A549 (cell line): Measurements from ENCODE around the gene ZBTB25. TPM values are rescaled to one million over a fixed set of nuclear protein-coding genes. Genes with fewer than 3 reads are reported as not detected.

Source experiments
- ATAC-seq, 2 experiments: fragments of 200-7000 bp in 1 of 2; fragments of >200 bp in 1 of 2; cut with Nextera tagmentation in 1 of 2; cut with Tn5 transposase in 1 of 2; 3 replicates each; pipeline versions ENCODE4 v1.8.0 to v1.9.1; 2018 to 2020; ENCODE audit warnings: mild to moderate bottlenecking in 1 of 2, moderate library complexity in 1 of 2
- CTCF ChIA-PET: fragments of 300-600 bp; sonication (Branson Sonifier 250); formaldehyde crosslinking; extraction: SDS; loops from one replicate; lab custom pipeline; 2021; ENCODE audit warnings: antibody characterized with exemption, inconsistent platforms; lab: Yijun Ruan, JAX
- POLR2A ChIA-PET: fragments of 350-600 bp; formaldehyde crosslinking; extraction: SDS; loops from one replicate; lab custom pipeline; 2021; ENCODE audit warnings: antibody characterized with exemption, inconsistent platforms; lab: Yijun Ruan, JAX
- DNase-seq, 2 experiments: peaks; one replicate each; pipeline versions ENCODE4 v3.0.0 to v3.0.0-alpha.2; 2011 to 2016; ENCODE audit warnings: low read depth in 1 of 2, low spot score in 1 of 2
- FAIRE-seq: peaks from 2 replicates; lab custom pipeline; 2011; peaks lifted over from hg19 to GRCh38; lab: Jason Lieb, UNC
- H3K27ac ChIP-seq, 2 experiments: fragments of >200 bp; sonication (Bioruptor Twin); formaldehyde crosslinking; 3 replicates each; pipeline ENCODE4 v1.5.1; 2016 to 2017
- H3K4me1 ChIP-seq: fragments of >200 bp; sonication (Bioruptor Twin); formaldehyde crosslinking; 3 replicates; pipeline ENCODE4 v1.6.1; 2016
- H3K4me2 ChIP-seq: fragments of >200 bp; sonication (Bioruptor Twin); formaldehyde crosslinking; 3 replicates; pipeline ENCODE4 v1.6.1; 2016
- H3K4me3 ChIP-seq: fragments of >200 bp; sonication (Bioruptor Twin); formaldehyde crosslinking; 3 replicates; pipeline ENCODE4 v1.5.1; 2016
- H3K9me3 ChIP-seq: fragments of >200 bp; sonication (Bioruptor Twin); formaldehyde crosslinking; 3 replicates; pipeline ENCODE4 v1.6.1; 2016
- BHLHE40 ChIP-seq: IDR thresholded peaks from 2 replicates; pipeline ENCODE4 v1.6.1; 2012; ENCODE audit warnings: low read depth, low read length, inconsistent platforms
- CEBPB ChIP-seq, 2 experiments: fragments of >200 bp in 1 of 2; sonication (Bioruptor Twin) in 1 of 2; formaldehyde crosslinking in 1 of 2; IDR thresholded peaks; 2 replicates each; pipeline ENCODE4 v1.6.1; 2012 to 2016
- CHD2 ChIP-seq: fragments of 150-350 bp; IDR thresholded peaks from 2 replicates; pipeline ENCODE4 v1.6.1; 2014; ENCODE audit warnings: low read length; ENCODE audit not compliant: partially characterized antibody
- E2F6 ChIP-seq: IDR thresholded peaks from 2 replicates; pipeline ENCODE4 v1.6.1; 2012; ENCODE audit warnings: low read depth, borderline replicate concordance
- EHF ChIP-seq: fragments of 250-450 bp; sonication (Bioruptor Pico); IDR thresholded peaks from 2 replicates; pipeline ENCODE4 v1.5.0; 2020; ENCODE audit warnings: mild to moderate bottlenecking
- FOSL2 ChIP-seq, 2 experiments: fragments of 450-650 bp in 1 of 2; fragments of >200 bp in 1 of 2; sonication (Bioruptor Twin) in 1 of 2; formaldehyde crosslinking; IDR thresholded peaks; 2 replicates each; pipeline versions ENCODE4 v1.5.0 to v1.6.1; 2016 to 2020; ENCODE audit warnings: mild to moderate bottlenecking in 1 of 2, moderate library complexity in 1 of 2
- GATA3 ChIP-seq: IDR thresholded peaks from 2 replicates; pipeline ENCODE4 v1.6.1; 2012; ENCODE audit warnings: borderline replicate concordance
- HES2 ChIP-seq: fragments of >200 bp; sonication (Bioruptor Twin); formaldehyde crosslinking; IDR thresholded peaks from 2 replicates; pipeline ENCODE4 v1.6.1; 2016
- HMGXB4 ChIP-seq: fragments of 250-450 bp; sonication (Bioruptor Pico); IDR thresholded peaks from 2 replicates; pipeline ENCODE4 v1.5.0; 2021; ENCODE audit warnings: mild to moderate bottlenecking, moderate library complexity, borderline replicate concordance
- HOXB5 ChIP-seq: fragments of 250-450 bp; sonication (Bioruptor Pico); IDR thresholded peaks from 2 replicates; pipeline ENCODE4 v1.5.0; 2020; ENCODE audit warnings: mild to moderate bottlenecking, moderate library complexity
- PHF8 ChIP-seq: fragments of 200-600 bp; sonication (generic); IDR thresholded peaks from 2 replicates; pipeline ENCODE4 v1.6.1; 2016; ENCODE audit warnings: low read depth, mild to moderate bottlenecking, antibody characterized with exemption, moderate library complexity, borderline replicate concordance
- RCOR1 ChIP-seq: fragments of 150-350 bp; IDR thresholded peaks from 2 replicates; pipeline ENCODE4 v1.6.1; 2014; ENCODE audit warnings: antibody characterized with exemption, low read length, low read depth
- WGBS: methylation state at CpG from one replicate; pipeline ENCODE4 v1.1.6; 2017; ENCODE audit errors: missing lambda C conversion rate; 5-methylcytosine and 5-hydroxymethylcytosine counted together
- polyA plus RNA-seq, 4 experiments: library from polyadenylated mRNA; depleted of rRNA in 3 of 4; stranded (reverse); fragments of >200 nt; fragmentation: RNase III in 1 of 4; extraction: RNeasy Plus Mini Kit Qiagen cat#74134 plus additional on column Dnase treatment in 1 of 4; gene quantifications; 2 replicates in 3 of 4; 3 replicates in 1 of 4; pipeline ENCODE4 v1.2.3, GENCODE V29; 2011 to 2017
- TF ChIP-seq, protein P1 (sequence below): IDR thresholded peaks from 2 replicates; pipeline ENCODE4 v1.6.1; 2012
- TF ChIP-seq, protein P2 (sequence below): fragments of >200 bp; sonication (Bioruptor Twin); formaldehyde crosslinking; IDR thresholded peaks from 3 replicates; pipeline ENCODE4 v1.6.1; 2016
- TF ChIP-seq, protein P3 (sequence below): fragments of 200-600 bp; sonication (generic); IDR thresholded peaks from 2 replicates; pipeline ENCODE4 v1.6.1; 2016; ENCODE audit warnings: antibody characterized with exemption, mild to moderate bottlenecking, moderate library complexity

ZBTB25 gene
- polyA plus RNA-seq, 2 of the 4 experiments (the other 2 are of a cell fraction), result 5.4 to 15.0 TPM

DNA sequence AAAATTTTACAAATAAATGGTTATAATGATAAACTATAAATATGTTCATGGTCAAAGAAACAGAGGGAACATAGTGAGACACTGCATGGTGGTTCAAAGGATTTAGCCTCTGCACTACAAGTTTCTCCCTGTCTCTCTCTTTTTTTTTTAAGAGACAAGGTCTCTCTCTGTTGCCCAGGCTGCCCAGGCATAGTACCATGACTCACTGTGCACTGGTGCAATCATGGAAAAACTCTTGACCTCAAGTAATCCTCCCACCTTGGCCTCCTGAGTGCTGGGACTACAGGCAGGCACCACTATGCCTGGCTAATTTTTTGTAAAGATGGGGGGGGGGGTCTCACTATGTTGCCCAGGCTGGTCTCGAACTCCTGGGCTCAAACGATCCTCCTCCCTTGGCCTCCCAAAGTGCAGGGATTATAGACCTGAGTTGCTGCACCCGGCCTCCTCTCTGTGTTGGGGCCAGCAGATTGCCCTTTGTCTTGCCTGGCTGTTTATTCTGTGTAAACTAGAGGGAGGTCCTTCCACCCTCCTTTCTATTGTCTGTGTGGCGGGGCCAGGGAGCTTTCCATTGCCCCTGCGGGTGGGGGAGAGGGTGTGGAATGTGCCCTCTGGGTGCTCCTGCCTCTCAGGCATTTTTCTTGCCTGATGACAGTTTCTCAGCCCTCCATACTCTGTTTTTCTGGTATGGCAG, 93.4 kb downstream of the ZBTB25 start:
- H3K4me3 ChIP-seq, result no peak overlapping the region
- peak overlapping the region; percentile 47 to 83 for H3K27ac ChIP-seq
- H3K4me2 ChIP-seq, result peak overlapping the region; percentile 38
- no peaks in the 10 kb centered on the region for H3K9me3 ChIP-seq
- peaks cover 28% of the 10 kb centered on the region for H3K4me1 ChIP-seq
- peak; percentile 89 to 92 for ATAC-seq
- WGBS, result 20% methylated on average over 5 of the region's 5 CpGs
- ChIA-PET POLR2A (no interaction called here), CTCF (interaction anchor here (0.6 to 1.1 kb wide), 2 partner anchors 20 to 795 kb away, joined by 3 to 4 read pairs; no protein-coding TSS in a partner anchor)
- peak in 1 of 2 experiments; percentile 72 for DNase-seq
- FAIRE-seq, result no peak
- TF ChIP-seq PHF8 (no peak), FOSL2 (IDR thresholded peaks at IDR 0.05) (no peak), FOSL2 (CRISPR knock-in tag; IDR thresholded peaks at IDR 0.05) (peak; percentile 70), RCOR1 (no peak), HOXB5 (CRISPR knock-in tag) (no peak), CEBPB (IDR thresholded peaks at IDR 0.05) (peak in 1 of 2 experiments; percentile 39; a peak in 1 of 4 replicates)
- TF ChIP-seq, protein P1, sequence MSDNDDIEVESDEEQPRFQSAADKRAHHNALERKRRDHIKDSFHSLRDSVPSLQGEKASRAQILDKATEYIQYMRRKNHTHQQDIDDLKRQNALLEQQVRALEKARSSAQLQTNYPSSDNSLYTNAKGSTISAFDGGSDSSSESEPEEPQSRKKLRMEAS, result no peak

DNA sequence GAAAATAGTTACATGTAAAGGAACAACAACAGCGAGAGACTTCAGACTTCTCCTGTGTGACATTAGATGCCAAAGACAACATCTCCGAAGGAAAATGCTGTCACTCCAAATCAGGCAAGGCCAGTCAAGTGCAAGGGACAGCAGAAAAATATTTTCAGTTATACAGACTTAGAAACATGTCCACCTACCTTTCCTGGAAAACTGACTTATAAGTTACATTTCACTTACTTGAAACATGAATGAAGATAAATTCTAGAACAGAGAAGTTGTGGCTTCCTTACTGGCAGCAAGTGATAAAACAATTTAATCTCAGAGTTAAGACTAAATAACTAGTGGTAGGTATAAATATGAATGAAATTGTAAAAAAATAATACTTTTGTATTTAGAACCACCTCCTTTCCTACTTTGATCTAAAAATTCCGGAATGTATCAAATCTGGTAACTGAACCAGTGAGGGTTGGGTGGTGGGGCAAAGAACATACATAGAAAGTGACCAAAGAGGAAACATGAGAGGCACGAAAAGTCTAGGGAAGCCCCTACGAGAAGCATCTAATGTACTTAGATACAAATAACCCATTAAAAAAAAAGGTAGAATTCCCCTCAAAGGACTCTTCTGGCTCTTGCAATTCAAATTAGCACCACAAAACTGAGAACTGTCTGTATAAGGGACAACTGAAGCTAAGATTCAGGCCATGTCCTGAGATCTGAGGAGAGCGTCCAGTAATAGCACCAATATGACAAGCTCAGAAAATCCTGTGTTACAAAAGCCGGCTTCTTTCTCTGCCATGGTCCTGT, 94.3 kb downstream of the ZBTB25 start:
- Histone ChIP-seq H3K4me3 (no peak overlapping the region), H3K4me2 (peak overlapping the region; percentile 38), H3K27ac (peak overlapping the region; percentile 47 to 83; a peak in 5 of 6 replicates), H3K4me1 (peaks cover 28% of the 10 kb centered on the region), H3K9me3 (no peaks in the 10 kb centered on the region)
- CTCF ChIA-PET, result interaction anchor here (0.6 kb wide), 1 partner anchor 794 kb away, joined by 3 read pairs; no protein-coding TSS in a partner anchor
- ATAC-seq (peak; percentile 39 to 41; a peak in 3 of 6 replicates), FAIRE-seq (no peak), DNase-seq (no peak)
- POLR2A ChIA-PET, result no interaction called here
- 91% methylated on average over 7 of the region's 7 CpGs for WGBS
- TF ChIP-seq HMGXB4 (CRISPR knock-in tag) (no peak), GATA3 (no peak), EHF (CRISPR knock-in tag) (no peak), CHD2 (no peak), BHLHE40 (no peak), E2F6 (no peak)
- TF ChIP-seq, protein P2, sequence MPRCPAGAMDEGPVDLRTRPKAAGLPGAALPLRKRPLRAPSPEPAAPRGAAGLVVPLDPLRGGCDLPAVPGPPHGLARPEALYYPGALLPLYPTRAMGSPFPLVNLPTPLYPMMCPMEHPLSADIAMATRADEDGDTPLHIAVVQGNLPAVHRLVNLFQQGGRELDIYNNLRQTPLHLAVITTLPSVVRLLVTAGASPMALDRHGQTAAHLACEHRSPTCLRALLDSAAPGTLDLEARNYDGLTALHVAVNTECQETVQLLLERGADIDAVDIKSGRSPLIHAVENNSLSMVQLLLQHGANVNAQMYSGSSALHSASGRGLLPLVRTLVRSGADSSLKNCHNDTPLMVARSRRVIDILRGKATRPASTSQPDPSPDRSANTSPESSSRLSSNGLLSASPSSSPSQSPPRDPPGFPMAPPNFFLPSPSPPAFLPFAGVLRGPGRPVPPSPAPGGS, result no peak

- WGBS, result 94% methylated on average over 2 of the region's 2 CpGs
- Histone ChIP-seq H3K4me3 (no peak overlapping the region), H3K4me1 (peaks cover 28% of the 10 kb centered on the region), H3K27ac (peak overlapping the region in 1 of 2 experiments; percentile 68; a peak in 2 of 6 replicates), H3K9me3 (no peaks in the 10 kb centered on the region), H3K4me2 (no peak overlapping the region)
- DNase-seq (no peak), FAIRE-seq (no peak), ATAC-seq (no peak)
- POLR2A ChIA-PET, result no interaction called here
- CTCF ChIA-PET, result interaction anchor here (0.7 to 1.1 kb wide), 4 partner anchors 17 to 229 kb away, joined by 3 to 5 read pairs (median 4); no protein-coding TSS in a partner anchor
- TF ChIP-seq HES2 (no peak), E2F6 (no peak), CEBPB (IDR thresholded peaks at IDR 0.05) (no peak)
- TF ChIP-seq, protein P3, sequence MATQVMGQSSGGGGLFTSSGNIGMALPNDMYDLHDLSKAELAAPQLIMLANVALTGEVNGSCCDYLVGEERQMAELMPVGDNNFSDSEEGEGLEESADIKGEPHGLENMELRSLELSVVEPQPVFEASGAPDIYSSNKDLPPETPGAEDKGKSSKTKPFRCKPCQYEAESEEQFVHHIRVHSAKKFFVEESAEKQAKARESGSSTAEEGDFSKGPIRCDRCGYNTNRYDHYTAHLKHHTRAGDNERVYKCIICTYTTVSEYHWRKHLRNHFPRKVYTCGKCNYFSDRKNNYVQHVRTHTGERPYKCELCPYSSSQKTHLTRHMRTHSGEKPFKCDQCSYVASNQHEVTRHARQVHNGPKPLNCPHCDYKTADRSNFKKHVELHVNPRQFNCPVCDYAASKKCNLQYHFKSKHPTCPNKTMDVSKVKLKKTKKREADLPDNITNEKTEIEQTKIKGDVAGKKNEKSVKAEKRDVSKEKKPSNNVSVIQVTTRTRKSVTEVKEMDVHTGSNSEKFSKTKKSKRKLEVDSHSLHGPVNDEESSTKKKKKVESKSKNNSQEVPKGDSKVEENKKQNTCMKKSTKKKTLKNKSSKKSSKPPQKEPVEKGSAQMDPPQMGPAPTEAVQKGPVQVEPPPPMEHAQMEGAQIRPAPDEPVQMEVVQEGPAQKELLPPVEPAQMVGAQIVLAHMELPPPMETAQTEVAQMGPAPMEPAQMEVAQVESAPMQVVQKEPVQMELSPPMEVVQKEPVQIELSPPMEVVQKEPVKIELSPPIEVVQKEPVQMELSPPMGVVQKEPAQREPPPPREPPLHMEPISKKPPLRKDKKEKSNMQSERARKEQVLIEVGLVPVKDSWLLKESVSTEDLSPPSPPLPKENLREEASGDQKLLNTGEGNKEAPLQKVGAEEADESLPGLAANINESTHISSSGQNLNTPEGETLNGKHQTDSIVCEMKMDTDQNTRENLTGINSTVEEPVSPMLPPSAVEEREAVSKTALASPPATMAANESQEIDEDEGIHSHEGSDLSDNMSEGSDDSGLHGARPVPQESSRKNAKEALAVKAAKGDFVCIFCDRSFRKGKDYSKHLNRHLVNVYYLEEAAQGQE, result no peak
Measured at GRCh38 chr14:64407329-64407728, 96.3 kb downstream of the ZBTB25 start.
